Renal pelvis (tissue), 4 donors: Measurements from ENCODE around the gene NRIP1. TPM values are rescaled to one million over a fixed set of nuclear protein-coding genes. Genes with fewer than 3 reads are reported as not detected.

Experiments
- DNase-seq: peaks from one replicate; pipeline ENCODE4 v3.0.0-alpha.2; 2013
- polyA plus RNA-seq, 3 donors: library from polyadenylated mRNA; unstranded; fragments of 120-200 nt; gene quantifications; one replicate each; pipeline ENCODE4 v1.2.1, GENCODE V29; 2013; ENCODE audit not compliant: insufficient read length in 3 of 3

The NRIP1 gene
- polyA plus RNA-seq, 3 donors: 55.6 to 62.3 (median 55.9) TPM

DNA sequence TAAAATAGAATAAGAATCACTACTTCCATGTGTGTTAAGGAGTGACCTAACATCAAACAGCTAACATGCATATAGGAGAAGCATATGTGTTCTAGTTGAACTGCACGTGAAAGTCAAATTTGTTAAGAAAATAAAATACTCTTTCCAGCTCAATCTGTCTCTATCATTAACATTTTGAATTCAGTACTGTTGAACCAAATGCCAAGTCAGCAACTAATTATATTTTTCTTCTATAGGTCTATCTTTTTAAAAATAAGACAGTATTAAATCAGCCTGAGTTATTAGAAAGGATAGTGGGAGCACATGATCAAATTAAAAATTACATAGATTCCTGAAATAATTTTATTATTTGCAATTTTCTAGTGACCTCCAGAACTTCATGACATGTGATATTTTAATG is 141.8 kb downstream of the NRIP1 start:
- no peak for DNase-seq

DNA sequence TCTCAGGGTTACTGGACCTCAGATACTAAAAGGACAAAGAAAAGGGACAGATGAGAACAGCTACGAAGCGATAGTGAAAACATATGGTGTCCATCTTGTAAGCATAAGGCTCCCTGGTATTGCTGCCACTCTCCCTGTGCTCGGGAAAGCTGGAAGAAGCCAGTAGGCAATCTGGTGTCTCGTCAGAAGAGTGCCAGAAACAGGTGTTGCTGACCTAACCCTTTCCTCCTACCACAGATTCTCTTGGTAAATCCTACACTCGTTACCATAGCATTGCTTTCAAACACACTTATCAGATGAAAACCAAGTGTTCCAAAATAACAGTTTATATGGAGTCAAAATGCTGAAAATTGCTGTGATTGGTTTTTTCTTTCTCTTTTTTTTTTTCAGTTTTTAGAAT is 146.3 kb downstream of the NRIP1 start:
- DNase-seq: no peak

DNA sequence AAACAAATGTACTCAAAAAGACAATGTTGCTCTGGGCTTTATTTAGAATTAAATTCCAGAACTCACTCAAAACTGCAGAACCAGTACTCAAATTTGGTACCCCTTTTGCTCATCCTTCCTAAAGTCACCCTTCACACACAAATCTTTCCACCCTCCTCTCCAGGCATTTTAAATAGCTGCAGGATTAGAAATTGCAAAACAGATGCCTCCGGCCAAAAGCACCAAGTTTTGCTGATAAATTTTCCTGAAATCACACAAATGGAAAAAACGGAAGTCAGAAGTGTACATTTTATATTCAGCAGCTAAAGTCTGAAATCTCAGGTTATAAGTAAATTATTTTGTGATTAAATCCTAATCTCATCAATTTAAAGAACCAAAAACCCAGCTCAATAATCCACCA is 147.0 kb downstream of the NRIP1 start:
- DNase-seq: no peak

DNA sequence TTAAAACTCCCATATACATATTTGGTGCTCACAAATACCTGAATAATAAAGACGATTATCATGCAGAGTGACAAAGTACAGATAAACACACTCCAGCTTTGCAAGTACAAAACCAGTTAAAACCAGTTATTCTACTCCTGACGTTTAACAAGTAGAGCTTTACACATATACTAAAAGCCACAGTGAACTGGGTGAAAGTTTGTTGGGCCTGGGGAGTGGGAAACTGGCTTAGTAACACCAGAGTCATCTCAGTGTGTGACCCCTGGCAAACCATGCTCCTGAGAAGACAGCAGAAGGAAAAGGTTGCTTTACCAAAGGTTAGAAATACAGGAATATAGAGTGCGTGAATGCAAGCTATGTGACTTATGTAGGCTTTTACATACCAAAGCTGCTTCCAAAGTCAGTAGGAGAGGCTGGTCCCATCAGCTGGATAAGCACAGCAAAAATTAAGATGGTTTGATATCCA is 148.1 kb downstream of the NRIP1 start:
- DNase-seq: no peak

DNA sequence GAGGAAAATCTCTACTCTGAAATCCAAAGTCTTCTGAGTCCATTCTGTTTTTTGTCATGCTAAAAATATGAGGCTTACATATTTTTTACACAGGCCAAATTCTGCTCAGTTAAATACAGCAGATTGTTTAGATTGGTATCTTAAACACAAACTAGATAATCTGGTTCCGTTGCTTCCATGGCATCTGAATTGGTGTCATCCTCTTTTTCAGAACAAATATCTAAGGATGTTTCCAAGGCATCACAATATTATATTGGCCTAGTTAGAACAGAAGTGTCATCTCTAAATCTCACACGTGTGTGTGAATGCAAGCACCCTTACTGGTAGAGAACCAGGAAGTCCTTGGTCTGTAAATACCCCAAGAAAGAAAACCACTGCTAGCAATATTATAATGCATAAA is 151.2 kb downstream of the NRIP1 start:
- no peak for DNase-seq

DNA sequence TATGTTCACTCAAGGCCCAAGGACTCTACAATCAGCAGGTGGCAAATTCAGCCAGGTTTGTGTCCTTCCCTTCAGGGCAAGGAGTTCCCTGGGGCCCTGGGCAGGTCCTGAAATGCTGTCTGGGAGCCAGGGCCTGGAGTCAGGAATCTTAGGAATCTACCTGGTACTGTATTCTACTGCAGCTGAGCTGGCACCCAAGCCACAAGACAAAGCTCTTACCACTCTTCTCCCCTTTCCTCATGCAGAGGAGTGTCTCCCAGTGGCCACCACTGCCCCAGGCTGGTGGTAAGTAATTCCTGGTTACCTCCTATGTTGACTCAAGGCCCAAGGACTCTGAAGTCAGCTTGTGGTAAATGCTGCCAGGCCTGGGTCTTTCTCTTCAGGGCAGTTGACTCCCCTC is 153.4 kb downstream of the NRIP1 start:
- DNase-seq: no peak
